ENCODE results near the gene HIVEP1. TPM values are rescaled to one million over a fixed set of nuclear protein-coding genes. Genes with fewer than 3 reads are reported as not detected.

Gene HIVEP1
- total and polyA plus RNA-seq, 2 of the 13 experiments (the other 11 are each of a cell fraction or from before 2014, with no cell fraction given), result 7.4 to 9.9 TPM

DNA sequence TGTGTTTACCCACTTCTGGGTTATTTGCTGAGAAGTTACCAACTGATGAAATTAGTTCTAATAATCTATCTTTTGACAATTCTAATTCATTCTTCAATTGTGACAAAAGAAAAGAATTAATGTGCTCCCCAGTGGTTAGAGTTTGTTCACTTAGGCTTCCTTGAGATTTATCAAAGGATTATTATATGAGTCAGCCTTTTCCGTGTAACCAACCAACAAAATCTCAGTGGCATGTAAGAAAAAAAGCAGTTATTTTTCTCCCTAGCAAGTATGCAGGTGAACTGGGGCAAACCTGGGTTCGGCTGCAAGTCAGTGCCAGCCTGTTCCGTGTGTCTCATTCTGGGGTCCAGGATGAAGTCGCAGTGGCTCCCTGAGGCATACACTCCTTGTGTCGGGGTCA is 28.8 kb upstream of the HIVEP1 start (continued):
- TF ChIP-seq, protein P1, sequence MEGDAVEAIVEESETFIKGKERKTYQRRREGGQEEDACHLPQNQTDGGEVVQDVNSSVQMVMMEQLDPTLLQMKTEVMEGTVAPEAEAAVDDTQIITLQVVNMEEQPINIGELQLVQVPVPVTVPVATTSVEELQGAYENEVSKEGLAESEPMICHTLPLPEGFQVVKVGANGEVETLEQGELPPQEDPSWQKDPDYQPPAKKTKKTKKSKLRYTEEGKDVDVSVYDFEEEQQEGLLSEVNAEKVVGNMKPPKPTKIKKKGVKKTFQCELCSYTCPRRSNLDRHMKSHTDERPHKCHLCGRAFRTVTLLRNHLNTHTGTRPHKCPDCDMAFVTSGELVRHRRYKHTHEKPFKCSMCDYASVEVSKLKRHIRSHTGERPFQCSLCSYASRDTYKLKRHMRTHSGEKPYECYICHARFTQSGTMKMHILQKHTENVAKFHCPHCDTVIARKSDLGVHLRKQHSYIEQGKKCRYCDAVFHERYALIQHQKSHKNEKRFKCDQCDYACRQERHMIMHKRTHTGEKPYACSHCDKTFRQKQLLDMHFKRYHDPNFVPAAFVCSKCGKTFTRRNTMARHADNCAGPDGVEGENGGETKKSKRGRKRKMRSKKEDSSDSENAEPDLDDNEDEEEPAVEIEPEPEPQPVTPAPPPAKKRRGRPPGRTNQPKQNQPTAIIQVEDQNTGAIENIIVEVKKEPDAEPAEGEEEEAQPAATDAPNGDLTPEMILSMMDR (CRISPR knock-in tag; IDR thresholded peaks at IDR 0.05), result no peak
- TF ChIP-seq ZNF256 (CRISPR knock-in tag; conservative IDR thresholded peaks at IDR 0.05) (no peak), IKZF1 (IDR thresholded peaks at IDR 0.05) (no peak)
- TF ChIP-seq, protein P2, sequence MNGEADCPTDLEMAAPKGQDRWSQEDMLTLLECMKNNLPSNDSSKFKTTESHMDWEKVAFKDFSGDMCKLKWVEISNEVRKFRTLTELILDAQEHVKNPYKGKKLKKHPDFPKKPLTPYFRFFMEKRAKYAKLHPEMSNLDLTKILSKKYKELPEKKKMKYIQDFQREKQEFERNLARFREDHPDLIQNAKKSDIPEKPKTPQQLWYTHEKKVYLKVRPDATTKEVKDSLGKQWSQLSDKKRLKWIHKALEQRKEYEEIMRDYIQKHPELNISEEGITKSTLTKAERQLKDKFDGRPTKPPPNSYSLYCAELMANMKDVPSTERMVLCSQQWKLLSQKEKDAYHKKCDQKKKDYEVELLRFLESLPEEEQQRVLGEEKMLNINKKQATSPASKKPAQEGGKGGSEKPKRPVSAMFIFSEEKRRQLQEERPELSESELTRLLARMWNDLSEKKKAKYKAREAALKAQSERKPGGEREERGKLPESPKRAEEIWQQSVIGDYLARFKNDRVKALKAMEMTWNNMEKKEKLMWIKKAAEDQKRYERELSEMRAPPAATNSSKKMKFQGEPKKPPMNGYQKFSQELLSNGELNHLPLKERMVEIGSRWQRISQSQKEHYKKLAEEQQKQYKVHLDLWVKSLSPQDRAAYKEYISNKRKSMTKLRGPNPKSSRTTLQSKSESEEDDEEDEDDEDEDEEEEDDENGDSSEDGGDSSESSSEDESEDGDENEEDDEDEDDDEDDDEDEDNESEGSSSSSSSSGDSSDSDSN (CRISPR knock-in tag; IDR thresholded peaks at IDR 0.05), result no peak

DNA sequence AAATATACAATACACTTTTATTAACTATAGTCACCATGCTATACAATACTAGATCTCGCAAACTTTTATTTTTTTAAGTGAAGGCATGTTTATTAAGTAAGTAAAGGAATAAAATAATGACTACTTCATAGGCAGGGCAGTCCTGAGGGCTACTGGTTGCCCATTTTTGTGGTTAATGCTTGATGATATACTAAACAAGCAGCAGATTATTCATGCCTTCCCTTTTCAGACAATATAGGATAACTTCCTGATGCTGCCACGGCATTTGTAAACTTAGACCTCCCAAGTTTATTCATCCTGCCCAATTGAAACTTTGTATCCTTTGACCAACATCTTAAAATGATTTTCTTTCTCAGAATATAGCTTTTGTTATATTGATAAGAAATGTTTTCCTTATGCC is 24.7 kb upstream of the HIVEP1 start:
- Histone ChIP-seq H3K4me3 (replicated peaks in 1 of 3; ENCODE audit: insufficient read depth in 1 of 3, low read depth in 2 of 3, low read length in 3 of 3) (no peak overlapping the region), H4K20me1 (ENCODE audit: insufficient read depth, low read length) (no peaks in the 10 kb centered on the region), H3K27me3 (ENCODE audit: control insufficient read depth in 1 of 2, insufficient read depth in 2 of 2, low read length in 2 of 2) (peaks cover 0 to 6% of the 10 kb centered on the region in 2 experiments; a peak in 1 of 5 replicates), H3K9ac (ENCODE audit: insufficient read depth, low read depth, low read length) (no peak overlapping the region), H3K9me3 (ENCODE audit: low read length) (no peaks in the 10 kb centered on the region), H3K36me3 (replicated peaks in 1 of 2; ENCODE audit: control insufficient read depth in 1 of 2, insufficient read depth in 2 of 2, low read length in 2 of 2) (no peaks in the 10 kb centered on the region), H3K4me1 (ENCODE audit: insufficient read depth, low read length) (no peaks in the 10 kb centered on the region), H2AFZ (ENCODE audit: low read length) (no peak overlapping the region), H3K79me2 (ENCODE audit: insufficient read depth, low read length) (no peaks in the 10 kb centered on the region), H3K4me2 (ENCODE audit: low read depth, low read length) (no peak overlapping the region), H3K27ac (ENCODE audit: extremely low read length, insufficient read depth, low read length) (no peak overlapping the region)
- no peak for DNase-seq (ENCODE audit: low spot score)
- no peak for ATAC-seq
- CTCF ChIA-PET (ENCODE audit: low intra/inter-chr PET ratio, low total read pairs), result no interaction called here
- FAIRE-seq, result no peak
- no TSS peak for BruUV-seq (replicated peaks)
- in situ Hi-C loops (cut with HindIII; ENCODE audit: extremely low pct_ligation_motif_present, low pct_unique_long_range_greater_than_20kb), result no loop called here
- WGBS (ENCODE audit: low lambda C conversion rate), result 15% methylated on average over 2 of the region's 2 CpGs
- POLR2A ChIA-PET, result no interaction called here
- intact Hi-C loops (cut with micrococcal nuclease; ENCODE audit: unreplicated experiment), result no loop called here
- TF ChIP-seq ZNF350 (CRISPR knock-in tag; IDR thresholded peaks at IDR 0.05; ENCODE audit: borderline replicate concordance, low read depth) (no peak), ZNF775 (CRISPR knock-in tag; IDR thresholded peaks at IDR 0.05; ENCODE audit: borderline replicate concordance) (no peak), SYNCRIP (IDR thresholded peaks at IDR 0.05; ENCODE audit: insufficient read depth, low read depth, low read length) (no peak), CBX1 (IDR thresholded peaks at IDR 0.05; ENCODE audit: low read depth) (no peak), ZBED4 (CRISPR knock-in tag; IDR thresholded peaks at IDR 0.05; ENCODE audit: borderline replicate concordance) (no peak), ZNF772 (CRISPR knock-in tag; IDR thresholded peaks at IDR 0.05) (no peak), TSC22D2 (CRISPR knock-in tag; IDR thresholded peaks at IDR 0.05; ENCODE audit: borderline replicate concordance) (no peak)
- TF ChIP-seq, protein P3, sequence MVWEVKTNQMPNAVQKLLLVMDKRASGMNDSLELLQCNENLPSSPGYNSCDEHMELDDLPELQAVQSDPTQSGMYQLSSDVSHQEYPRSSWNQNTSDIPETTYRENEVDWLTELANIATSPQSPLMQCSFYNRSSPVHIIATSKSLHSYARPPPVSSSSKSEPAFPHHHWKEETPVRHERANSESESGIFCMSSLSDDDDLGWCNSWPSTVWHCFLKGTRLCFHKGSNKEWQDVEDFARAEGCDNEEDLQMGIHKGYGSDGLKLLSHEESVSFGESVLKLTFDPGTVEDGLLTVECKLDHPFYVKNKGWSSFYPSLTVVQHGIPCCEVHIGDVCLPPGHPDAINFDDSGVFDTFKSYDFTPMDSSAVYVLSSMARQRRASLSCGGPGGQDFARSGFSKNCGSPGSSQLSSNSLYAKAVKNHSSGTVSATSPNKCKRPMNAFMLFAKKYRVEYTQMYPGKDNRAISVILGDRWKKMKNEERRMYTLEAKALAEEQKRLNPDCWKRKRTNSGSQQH (CRISPR knock-in tag; IDR thresholded peaks at IDR 0.05; ENCODE audit: low read depth), result no peak

All from HepG2 (cell line).